ENCODE data around the gene TLL1.

- TF ChIP-seq CTCF (IDR thresholded peaks at IDR 0.05) = no peak
- TF ChIP-seq POLR2A (IDR thresholded peaks at IDR 0.05) = no peak
These were observed 4.2 kb downstream of the TLL1 start for GRCh38 chr4:165877286-165877685.

Measured in body of pancreas (tissue), 4 donors.